Uterus (tissue), 2 donors: ENCODE results near the gene CHMP5.

Source experiments
- POLR2A ChIP-seq, 2 donors: fragments of 450-650 bp; IDR thresholded peaks; one replicate each; pipeline ENCODE4 v1.6.1; 2016; ENCODE audit warnings: antibody characterized with exemption in 2 of 2, mild to moderate bottlenecking in 1 of 2, moderate library complexity in 1 of 2
- TF ChIP-seq, protein P1 (sequence below), 4 experiments: fragments of 200-600 bp in 2 of 4; fragments of 450-650 bp in 2 of 4; sonication (generic) in 2 of 4; IDR thresholded peaks; one replicate each; pipeline ENCODE4 v1.5.1; 2016 to 2019; ENCODE audit warnings: antibody characterized with exemption in 4 of 4, mild to moderate bottlenecking in 2 of 4, moderate library complexity in 1 of 4

GRCh38 chr9:33320568-33321261 is 55.9 kb downstream of the CHMP5 start:
- TF ChIP-seq, protein P1, sequence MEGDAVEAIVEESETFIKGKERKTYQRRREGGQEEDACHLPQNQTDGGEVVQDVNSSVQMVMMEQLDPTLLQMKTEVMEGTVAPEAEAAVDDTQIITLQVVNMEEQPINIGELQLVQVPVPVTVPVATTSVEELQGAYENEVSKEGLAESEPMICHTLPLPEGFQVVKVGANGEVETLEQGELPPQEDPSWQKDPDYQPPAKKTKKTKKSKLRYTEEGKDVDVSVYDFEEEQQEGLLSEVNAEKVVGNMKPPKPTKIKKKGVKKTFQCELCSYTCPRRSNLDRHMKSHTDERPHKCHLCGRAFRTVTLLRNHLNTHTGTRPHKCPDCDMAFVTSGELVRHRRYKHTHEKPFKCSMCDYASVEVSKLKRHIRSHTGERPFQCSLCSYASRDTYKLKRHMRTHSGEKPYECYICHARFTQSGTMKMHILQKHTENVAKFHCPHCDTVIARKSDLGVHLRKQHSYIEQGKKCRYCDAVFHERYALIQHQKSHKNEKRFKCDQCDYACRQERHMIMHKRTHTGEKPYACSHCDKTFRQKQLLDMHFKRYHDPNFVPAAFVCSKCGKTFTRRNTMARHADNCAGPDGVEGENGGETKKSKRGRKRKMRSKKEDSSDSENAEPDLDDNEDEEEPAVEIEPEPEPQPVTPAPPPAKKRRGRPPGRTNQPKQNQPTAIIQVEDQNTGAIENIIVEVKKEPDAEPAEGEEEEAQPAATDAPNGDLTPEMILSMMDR (IDR thresholded peaks at IDR 0.05) = no peak
- no peak for TF ChIP-seq POLR2A (IDR thresholded peaks at IDR 0.05)
